ENCODE results near the gene FASTKD2.

Gene FASTKD2

DNA sequence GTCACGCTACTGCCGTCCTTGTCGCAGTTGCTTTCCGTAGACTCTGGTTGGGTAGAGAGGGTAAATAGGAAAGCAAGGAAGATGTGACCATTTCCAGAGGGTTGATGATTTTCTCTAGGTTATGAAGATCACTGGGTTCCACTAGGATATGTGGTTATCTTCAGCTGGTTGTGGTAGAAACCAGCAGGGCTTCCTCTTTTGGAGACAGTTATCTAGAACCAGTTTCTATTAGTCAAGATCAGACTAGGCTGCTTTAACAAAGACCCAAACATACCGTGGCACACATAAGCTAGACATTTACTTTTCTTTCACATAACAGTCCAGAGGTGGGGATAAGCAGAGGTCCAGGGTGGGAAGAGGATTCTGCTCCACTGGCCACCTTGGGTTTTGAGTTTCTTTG lies 59.6 kb downstream of the FASTKD2 start:
- H3K27ac ChIP-seq (replicated peaks; ENCODE audit: low read length), result no peak overlapping the region
- H4K91ac ChIP-seq (ENCODE audit: low read depth, low read length, poor library complexity), result no peak overlapping the region

GRCh38 chr2:206831442-206831995 lies 66.1 kb downstream of the FASTKD2 start:
- no peak overlapping the region for H3K4me3 ChIP-seq (ENCODE audit: low read length in 2 of 2)
- WGBS, 2 donors (ENCODE audit: extremely low coverage in 2 of 2, insufficient read length in 2 of 2, insufficient replicate concordance in 1 of 2), result no CpG with 5 or more reads among the region's 3 CpGs

More for the DNA sequence above, 59.6 kb downstream of the FASTKD2 start:
- no peak overlapping the region for H3K4ac ChIP-seq (ENCODE audit: low read length)
- no peak for DNase-seq (ENCODE audit: low spot score)
- H3K23ac ChIP-seq (ENCODE audit: low read depth, low read length, poor library complexity), result no peak overlapping the region
- no peaks in the 10 kb centered on the region for H3K27me3 ChIP-seq (ENCODE audit: control insufficient read depth in 3 of 3, insufficient read depth in 3 of 3, low read depth in 1 of 3, low read length in 3 of 3)
- no CpG with 5 or more reads among the region's 5 CpGs for WGBS, 2 donors (ENCODE audit: extremely low coverage in 2 of 2, insufficient read length in 2 of 2, insufficient replicate concordance in 1 of 2)
- H2BK12ac ChIP-seq (ENCODE audit: low read length), result no peak overlapping the region
- H3K4me2 ChIP-seq (ENCODE audit: insufficient read depth, low read length, poor library complexity, severe bottlenecking), result no peak overlapping the region
- H2BK120ac ChIP-seq (ENCODE audit: low read depth, low read length), result no peak overlapping the region
- no peak overlapping the region for H2BK15ac ChIP-seq (ENCODE audit: low read length)
- H2AFZ ChIP-seq (ENCODE audit: low read length), result no peak overlapping the region
- no peak overlapping the region for H3K18ac ChIP-seq (ENCODE audit: low read length)
- H4K8ac ChIP-seq (ENCODE audit: low read depth, low read length), result no peak overlapping the region
- H2BK5ac ChIP-seq (ENCODE audit: low read length), result no peak overlapping the region
- H3K4me3 ChIP-seq (ENCODE audit: low read length in 2 of 2), result no peak overlapping the region
- no peaks in the 10 kb centered on the region for H3K79me1 ChIP-seq (ENCODE audit: low read depth, low read length)
- H3K9ac ChIP-seq (ENCODE audit: low read depth, low read length, poor library complexity), result no peak overlapping the region
- no peaks in the 10 kb centered on the region for H3K9me3 ChIP-seq (replicated peaks in 1 of 2; ENCODE audit: control insufficient read depth in 2 of 2, insufficient read depth in 1 of 2, low read depth in 1 of 2, low read length in 2 of 2)
- no peak overlapping the region for H3K14ac ChIP-seq (ENCODE audit: low read length)
- peaks cover 0 to 2% of the 10 kb centered on the region in 2 donors for H3K4me1 ChIP-seq (ENCODE audit: control insufficient read depth in 2 of 2, insufficient read depth in 1 of 2, low read depth in 1 of 2, low read length in 2 of 2)
- H3K36me3 ChIP-seq (replicated peaks in 1 of 2; ENCODE audit: control insufficient read depth in 2 of 2, insufficient read depth in 2 of 2, low read length in 2 of 2), result no peaks in the 10 kb centered on the region
- H2AK5ac ChIP-seq (ENCODE audit: low read depth, low read length), result no peak overlapping the region

GRCh38 chr2:206832873-206833272 lies 67.5 kb downstream of the FASTKD2 start:
- Histone ChIP-seq H4K91ac (ENCODE audit: low read depth, low read length, poor library complexity) (no peak overlapping the region), H3K4me3 (ENCODE audit: low read length in 2 of 2) (no peak overlapping the region), H2AK5ac (ENCODE audit: low read depth, low read length) (no peak overlapping the region), H3K9me3 (replicated peaks in 1 of 2; ENCODE audit: control insufficient read depth in 2 of 2, insufficient read depth in 1 of 2, low read depth in 1 of 2, low read length in 2 of 2) (peaks cover 0 to 5% of the 10 kb centered on the region in 2 donors), H4K8ac (ENCODE audit: low read depth, low read length) (no peak overlapping the region), H3K79me1 (ENCODE audit: low read depth, low read length) (no peaks in the 10 kb centered on the region), H3K9ac (ENCODE audit: low read depth, low read length, poor library complexity) (no peak overlapping the region), H2BK15ac (ENCODE audit: low read length) (no peak overlapping the region), H3K4me2 (ENCODE audit: insufficient read depth, low read length, poor library complexity, severe bottlenecking) (no peak overlapping the region), H3K27ac (replicated peaks; ENCODE audit: low read length) (no peak overlapping the region), H3K27me3 (ENCODE audit: control insufficient read depth in 3 of 3, insufficient read depth in 3 of 3, low read depth in 1 of 3, low read length in 3 of 3) (no peaks in the 10 kb centered on the region), H2BK12ac (ENCODE audit: low read length) (no peak overlapping the region), H3K18ac (ENCODE audit: low read length) (no peak overlapping the region), H2BK5ac (ENCODE audit: low read length) (no peak overlapping the region), H3K23ac (ENCODE audit: low read depth, low read length, poor library complexity) (no peak overlapping the region), H2BK120ac (ENCODE audit: low read depth, low read length) (no peak overlapping the region), H3K36me3 (replicated peaks in 1 of 2; ENCODE audit: control insufficient read depth in 2 of 2, insufficient read depth in 2 of 2, low read length in 2 of 2) (no peaks in the 10 kb centered on the region), H3K4me1 (ENCODE audit: control insufficient read depth in 2 of 2, insufficient read depth in 1 of 2, low read depth in 1 of 2, low read length in 2 of 2) (no peaks in the 10 kb centered on the region), H3K14ac (ENCODE audit: low read length) (no peak overlapping the region), H2AFZ (ENCODE audit: low read length) (no peak overlapping the region), H3K4ac (ENCODE audit: low read length) (no peak overlapping the region)
- WGBS, 2 donors (ENCODE audit: extremely low coverage in 2 of 2, insufficient read length in 2 of 2, insufficient replicate concordance in 1 of 2), result 100% methylated on average over 1 of the region's 2 CpGs; no CpG with 5 or more reads in 1 of the 2 donors
- no peak for DNase-seq (ENCODE audit: low spot score)

More at GRCh38 chr2:206831442-206831995, 66.1 kb downstream of the FASTKD2 start:
- Histone ChIP-seq H3K23ac (ENCODE audit: low read depth, low read length, poor library complexity) (no peak overlapping the region), H2AK5ac (ENCODE audit: low read depth, low read length) (no peak overlapping the region), H3K14ac (ENCODE audit: low read length) (no peak overlapping the region), H2AFZ (ENCODE audit: low read length) (no peak overlapping the region), H3K18ac (ENCODE audit: low read length) (no peak overlapping the region), H3K4me1 (ENCODE audit: control insufficient read depth in 2 of 2, insufficient read depth in 1 of 2, low read depth in 1 of 2, low read length in 2 of 2) (no peaks in the 10 kb centered on the region), H3K9me3 (replicated peaks in 1 of 2; ENCODE audit: control insufficient read depth in 2 of 2, insufficient read depth in 1 of 2, low read depth in 1 of 2, low read length in 2 of 2) (peaks cover 0 to 5% of the 10 kb centered on the region in 2 donors), H3K27ac (replicated peaks; ENCODE audit: low read length) (no peak overlapping the region), H4K8ac (ENCODE audit: low read depth, low read length) (no peak overlapping the region), H3K9ac (ENCODE audit: low read depth, low read length, poor library complexity) (no peak overlapping the region), H2BK120ac (ENCODE audit: low read depth, low read length) (no peak overlapping the region), H3K36me3 (replicated peaks in 1 of 2; ENCODE audit: control insufficient read depth in 2 of 2, insufficient read depth in 2 of 2, low read length in 2 of 2) (no peaks in the 10 kb centered on the region), H4K91ac (ENCODE audit: low read depth, low read length, poor library complexity) (no peak overlapping the region), H2BK12ac (ENCODE audit: low read length) (no peak overlapping the region), H3K4me2 (ENCODE audit: insufficient read depth, low read length, poor library complexity, severe bottlenecking) (no peak overlapping the region), H3K79me1 (ENCODE audit: low read depth, low read length) (no peaks in the 10 kb centered on the region), H3K4ac (ENCODE audit: low read length) (no peak overlapping the region), H2BK5ac (ENCODE audit: low read length) (no peak overlapping the region), H2BK15ac (ENCODE audit: low read length) (no peak overlapping the region), H3K27me3 (ENCODE audit: control insufficient read depth in 3 of 3, insufficient read depth in 3 of 3, low read depth in 1 of 3, low read length in 3 of 3) (no peaks in the 10 kb centered on the region)
- DNase-seq (ENCODE audit: low spot score), result no peak

DNA sequence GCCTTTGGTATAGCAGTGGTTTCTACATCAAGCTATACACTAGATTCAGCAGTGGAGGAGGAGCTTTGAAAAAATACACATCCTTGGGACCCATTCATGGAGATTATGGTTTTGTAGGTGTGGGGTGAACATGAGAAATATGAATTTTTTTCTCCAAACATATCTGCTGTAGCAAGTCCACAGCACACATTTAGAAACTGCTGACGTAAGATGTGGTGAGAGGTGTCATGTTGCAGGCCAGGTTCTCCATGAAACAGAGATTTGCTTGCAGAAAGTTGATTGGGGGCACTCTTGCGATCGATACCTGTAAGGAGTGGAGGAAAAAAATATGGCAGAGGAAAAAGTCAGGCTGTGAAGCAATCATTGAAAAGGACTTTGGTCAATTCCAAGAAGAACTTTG lies 67.9 kb downstream of the FASTKD2 start:
- Histone ChIP-seq H2BK12ac (ENCODE audit: low read length) (no peak overlapping the region), H2AK5ac (ENCODE audit: low read depth, low read length) (no peak overlapping the region)

More for the DNA sequence above, 67.9 kb downstream of the FASTKD2 start:
- Histone ChIP-seq H3K4me3 (ENCODE audit: low read length in 2 of 2) (no peak overlapping the region), H3K4ac (ENCODE audit: low read length) (no peak overlapping the region), H3K23ac (ENCODE audit: low read depth, low read length, poor library complexity) (no peak overlapping the region), H3K79me1 (ENCODE audit: low read depth, low read length) (no peaks in the 10 kb centered on the region), H3K9ac (ENCODE audit: low read depth, low read length, poor library complexity) (no peak overlapping the region), H4K8ac (ENCODE audit: low read depth, low read length) (no peak overlapping the region), H2BK15ac (ENCODE audit: low read length) (no peak overlapping the region), H2BK5ac (ENCODE audit: low read length) (no peak overlapping the region), H3K9me3 (replicated peaks in 1 of 2; ENCODE audit: control insufficient read depth in 2 of 2, insufficient read depth in 1 of 2, low read depth in 1 of 2, low read length in 2 of 2) (peaks cover 0 to 5% of the 10 kb centered on the region in 2 donors), H4K91ac (ENCODE audit: low read depth, low read length, poor library complexity) (no peak overlapping the region), H3K27ac (replicated peaks; ENCODE audit: low read length) (no peak overlapping the region), H3K36me3 (replicated peaks in 1 of 2; ENCODE audit: control insufficient read depth in 2 of 2, insufficient read depth in 2 of 2, low read length in 2 of 2) (no peaks in the 10 kb centered on the region), H3K4me2 (ENCODE audit: insufficient read depth, low read length, poor library complexity, severe bottlenecking) (no peak overlapping the region), H2BK120ac (ENCODE audit: low read depth, low read length) (no peak overlapping the region), H3K18ac (ENCODE audit: low read length) (no peak overlapping the region), H3K27me3 (ENCODE audit: control insufficient read depth in 3 of 3, insufficient read depth in 3 of 3, low read depth in 1 of 3, low read length in 3 of 3) (no peaks in the 10 kb centered on the region), H3K4me1 (ENCODE audit: control insufficient read depth in 2 of 2, insufficient read depth in 1 of 2, low read depth in 1 of 2, low read length in 2 of 2) (no peaks in the 10 kb centered on the region), H2AFZ (ENCODE audit: low read length) (no peak overlapping the region), H3K14ac (ENCODE audit: low read length) (no peak overlapping the region)
- no peak for DNase-seq (ENCODE audit: low spot score)
- WGBS, 2 donors (ENCODE audit: extremely low coverage in 2 of 2, insufficient read length in 2 of 2, insufficient replicate concordance in 1 of 2), result no CpG with 5 or more reads among the region's 3 CpGs

All from neuronal stem cell (in vitro differentiated cells).